ENCODE data around the gene AADAT. TPM values are rescaled to one million over a fixed set of nuclear protein-coding genes. Genes with fewer than 3 reads are reported as not detected.

Gene AADAT
- total RNA-seq, 2 experiments from 2014 or later = not detected

- no peak for TF ChIP-seq CTCF (conservative IDR thresholded peaks at IDR 0.05; ENCODE audit: low read length)
- no peak for TF ChIP-seq EZH2phosphoT487 (IDR thresholded peaks at IDR 0.05; ENCODE audit: borderline replicate concordance, low read depth, low read length)
- H3K9me2 ChIP-seq (ENCODE audit: insufficient read depth, low read length) = no peaks in the 10 kb centered on the region
- no peaks in the 10 kb centered on the region for H3K4me1 ChIP-seq (ENCODE audit: insufficient read depth, low read length, poor library complexity, severe bottlenecking)
- no peaks in the 10 kb centered on the region for H4K20me1 ChIP-seq (ENCODE audit: insufficient read depth, low read length)
- BruUV-seq (replicated peaks) = no TSS peak
- no peaks in the 10 kb centered on the region for H3K36me3 ChIP-seq (ENCODE audit: insufficient read depth, low read length)
- no peak for DNase-seq (ENCODE audit: low spot score)
- H3K79me2 ChIP-seq (ENCODE audit: insufficient read depth, low read depth, low read length) = no peaks in the 10 kb centered on the region
- ChIA-PET POLR2A (no interaction called here), CTCF (ENCODE audit: unreplicated experiment) (no interaction called here)
- no peak overlapping the region for H3K4me3 ChIP-seq (ENCODE audit: low read depth, low read length, poor library complexity, severe bottlenecking)
- H3K27ac ChIP-seq (ENCODE audit: low read depth, low read length, poor library complexity, severe bottlenecking) = no peak overlapping the region
- no peak overlapping the region for H3K4me2 ChIP-seq (ENCODE audit: low read length)
- H2AFZ ChIP-seq (ENCODE audit: low read length) = no peak overlapping the region
- no peaks in the 10 kb centered on the region for H3K9me3 ChIP-seq (ENCODE audit: low read length)
- intact Hi-C loops (cut with micrococcal nuclease; ENCODE audit: unreplicated experiment) = no loop called here
Observed at GRCh38 chr4:170068438-170069128, 21.2 kb downstream of the AADAT start.

GRCh38 chr4:170059421-170059820 is 30.3 kb downstream of the AADAT start:
- no TSS peak for BruUV-seq (replicated peaks)
- Histone ChIP-seq H2AFZ (ENCODE audit: low read length) (no peak overlapping the region), H3K4me2 (ENCODE audit: low read length) (no peak overlapping the region), H3K9me2 (ENCODE audit: insufficient read depth, low read length) (no peaks in the 10 kb centered on the region), H4K20me1 (ENCODE audit: insufficient read depth, low read length) (no peaks in the 10 kb centered on the region), H3K4me3 (ENCODE audit: low read depth, low read length, poor library complexity, severe bottlenecking) (no peak overlapping the region), H3K79me2 (ENCODE audit: insufficient read depth, low read depth, low read length) (no peaks in the 10 kb centered on the region), H3K27ac (ENCODE audit: low read depth, low read length, poor library complexity, severe bottlenecking) (no peak overlapping the region), H3K36me3 (ENCODE audit: insufficient read depth, low read length) (no peaks in the 10 kb centered on the region), H3K9me3 (ENCODE audit: low read length) (no peaks in the 10 kb centered on the region), H3K4me1 (ENCODE audit: insufficient read depth, low read length, poor library complexity, severe bottlenecking) (no peaks in the 10 kb centered on the region)
- no peak for DNase-seq (ENCODE audit: low spot score)
- intact Hi-C loops (cut with micrococcal nuclease; ENCODE audit: unreplicated experiment) = no loop called here
- TF ChIP-seq EZH2phosphoT487 (IDR thresholded peaks at IDR 0.05; ENCODE audit: borderline replicate concordance, low read depth, low read length) = no peak
- TF ChIP-seq CTCF (conservative IDR thresholded peaks at IDR 0.05; ENCODE audit: low read length) = no peak
- CTCF ChIA-PET (ENCODE audit: unreplicated experiment) = no interaction called here
- POLR2A ChIA-PET = no interaction called here

GRCh38 chr4:170058826-170059225 is 30.9 kb downstream of the AADAT start:
- no peaks in the 10 kb centered on the region for H3K9me2 ChIP-seq (ENCODE audit: insufficient read depth, low read length)
- POLR2A ChIA-PET = interaction anchor here (1.0 kb wide), 1 partner anchor 9 kb away, joined by 3 read pairs; no protein-coding TSS in a partner anchor
- intact Hi-C loops (cut with micrococcal nuclease; ENCODE audit: unreplicated experiment) = no loop called here
- no peaks in the 10 kb centered on the region for H4K20me1 ChIP-seq (ENCODE audit: insufficient read depth, low read length)
- H3K27ac ChIP-seq (ENCODE audit: low read depth, low read length, poor library complexity, severe bottlenecking) = no peak overlapping the region
- no peak overlapping the region for H2AFZ ChIP-seq (ENCODE audit: low read length)
- H3K36me3 ChIP-seq (ENCODE audit: insufficient read depth, low read length) = no peaks in the 10 kb centered on the region
- DNase-seq (ENCODE audit: low spot score) = no peak
- no peaks in the 10 kb centered on the region for H3K79me2 ChIP-seq (ENCODE audit: insufficient read depth, low read depth, low read length)
- H3K9me3 ChIP-seq (ENCODE audit: low read length) = no peaks in the 10 kb centered on the region
- CTCF ChIA-PET (ENCODE audit: unreplicated experiment) = no interaction called here
- H3K4me3 ChIP-seq (ENCODE audit: low read depth, low read length, poor library complexity, severe bottlenecking) = no peak overlapping the region
- BruUV-seq (replicated peaks) = no TSS peak
- no peak overlapping the region for H3K4me2 ChIP-seq (ENCODE audit: low read length)
- TF ChIP-seq CTCF (conservative IDR thresholded peaks at IDR 0.05; ENCODE audit: low read length) (no peak), EZH2phosphoT487 (IDR thresholded peaks at IDR 0.05; ENCODE audit: borderline replicate concordance, low read depth, low read length) (no peak)
- no peaks in the 10 kb centered on the region for H3K4me1 ChIP-seq (ENCODE audit: insufficient read depth, low read length, poor library complexity, severe bottlenecking)
